Pancreas (tissue), 10 donors: ENCODE data around the gene ZNF425. TPM values are rescaled to one million over a fixed set of nuclear protein-coding genes. Genes with fewer than 3 reads are reported as not detected.
"Not testable (repeated sequence)": the region's sequence is repeated elsewhere in the genome, so short reads cannot be mapped to it uniquely, and the experiment has no call there.

Experiments
- ATAC-seq, 4 donors: fragments of 200-7000 bp; cut with Tn5 transposase; one replicate each; pipeline versions ENCODE4 v1.8.0 to v1.9.1; 2020; ENCODE audit warnings: mild to moderate bottlenecking in 4 of 4, moderate library complexity in 4 of 4
- DNase-seq, 6 donors: peaks; one replicate each; pipeline ENCODE4 v3.0.0-alpha.2; 2020
- FAIRE-seq: peaks from 2 replicates; lab custom pipeline; 2012; peaks lifted over from hg19 to GRCh38; lab: Jason Lieb, UNC
- H3K27ac ChIP-seq, 4 donors: fragments of 200-600 bp; sonication (generic); 1 replicate in 3 of 4; 2 replicates in 1 of 4; pipeline versions ENCODE4 v1.5.0 to v1.8.0; 2020
- H3K27me3 ChIP-seq, 4 donors: fragments of 200-600 bp; one replicate each; pipeline ENCODE4 v1.8.0; 2021
- H3K36me3 ChIP-seq, 3 donors: fragments of 200-600 bp; sonication (generic) in 1 of 3; one replicate each; pipeline versions ENCODE4 v1.5.0 to v1.8.0; 2020 to 2021
- H3K4me1 ChIP-seq, 3 donors: fragments of 200-600 bp; one replicate each; pipeline ENCODE4 v1.8.0; 2021
- H3K4me3 ChIP-seq, 4 donors: fragments of 200-600 bp; sonication (generic) in 2 of 4; one replicate each; pipeline versions ENCODE4 v1.5.0 to v1.8.0; 2020 to 2021
- H3K9me3 ChIP-seq, 4 donors: fragments of 200-600 bp; one replicate each; pipeline ENCODE4 v1.8.0; 2021
- WGBS, 2 donors: extraction: QIAGEN DNeasy Blood & Tissue Kit; methylation state at CpG; one replicate each; pipeline ENCODE4 v1.1.7; 2013; 5-methylcytosine and 5-hydroxymethylcytosine counted together
- intact Hi-C, 3 donors: fragments of 100-400 bp; cut with DNase I; formaldehyde crosslinking; loops; one replicate each; pipeline versions ENCODE4 v1.11.1 to v1.14.2; 2022
- polyA plus RNA-seq, 2 donors: library from polyadenylated mRNA; stranded (reverse); fragments of 200-250 nt; gene quantifications; one replicate each; pipeline ENCODE4 v1.2.3, GENCODE V29; 2013
- total RNA-seq, 6 donors: library from RNA; stranded (reverse); fragmentation: NEBNext Ultra II Directional in 4 of 6; extraction: Animal tissue kit (Norgen Biotek cat#: 25700) in 4 of 6; gene quantifications; one replicate each; pipeline versions ENCODE4 v1.2.1 to v1.2.4, GENCODE V29; 2021 to 2023
- TF ChIP-seq, protein P1 (sequence below), 4 donors: fragments of 200-600 bp; sonication (generic) in 3 of 4; IDR thresholded peaks; one replicate each; pipeline versions ENCODE4 v1.5.0 to v1.8.0; 2021; ENCODE audit warnings: antibody characterized with exemption in 4 of 4
- donor health status: healthy with polysubstance abuse.
- donor health status: DM: no; HTN: no; CAD: no; lungs with moderate emphysema.
- donor health status: DM: no; HTN: no; CAD: no.
- donor health status: control.
- donor health status: control.
- donor health status: Bipolar disorder and iron deficiency.
- donor health status: DM: yes; HTN: yes; CAD: no.
- donor health status: DM: no; HTN: no; CAD: no.
- donor health status: DM: no; HTN: no; CAD: no.
- donor health status: DM: yes; HTN: yes; CAD: no.

The ZNF425 gene
- total and polyA plus RNA-seq, 8 donors: 0.52 to 1.5 (median 1.00) TPM

DNA sequence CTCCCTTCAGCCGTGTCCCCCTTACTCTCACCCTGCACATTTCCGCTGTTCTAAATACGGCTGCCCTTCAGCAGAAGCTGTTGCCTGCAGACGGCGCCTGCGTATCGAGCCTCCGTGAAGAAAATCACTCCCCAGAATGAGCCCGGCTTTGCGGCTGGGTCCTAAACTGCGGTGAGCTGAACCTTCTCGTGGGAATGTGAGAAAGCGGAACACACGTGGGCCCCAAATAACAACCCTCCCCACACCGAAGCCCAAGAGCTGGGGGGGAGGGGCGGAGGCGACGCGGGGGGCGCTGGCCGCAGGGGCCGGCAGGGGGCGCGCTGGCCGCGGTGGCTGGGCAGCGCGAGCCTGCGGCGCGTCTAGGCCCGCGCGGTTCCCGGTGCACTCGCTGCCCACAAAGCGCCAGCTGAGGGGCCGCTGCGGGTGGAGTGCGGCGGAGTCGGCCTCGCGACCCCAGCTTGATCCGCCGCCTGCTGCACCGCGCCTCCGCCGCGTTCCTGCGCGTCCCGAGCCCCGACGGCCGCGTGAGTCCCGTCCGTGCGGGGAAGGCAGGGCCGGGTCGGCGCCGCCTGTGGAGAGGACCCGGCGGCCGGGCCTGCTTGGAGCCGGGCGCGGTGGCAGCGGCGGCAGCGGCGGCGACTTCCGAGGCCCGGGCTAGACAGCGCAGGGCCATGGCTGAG, 21.1 kb upstream of the ZNF425 start, which contains the start of gene ZNF398:
Gene ZNF398 (plus strand): TSS at position 382 of the 680 bp plus-strand sequence. CDS start 290 bp downstream, at position 672.
- DNase-seq (peak in 5 of 6 donors; percentile 63 to 90 (median 77)), FAIRE-seq (no peak), ATAC-seq (peak; percentile 89 to 92 (median 91))
- intact Hi-C loops: no loop called here
- WGBS, 2 donors: 1% methylated on average over 47 to 79 of the region's 79 CpGs
- Histone ChIP-seq H3K27ac (peak within 1 kb of the TSS; percentile 75 to 90 (median 86)), H3K27me3 (no peaks in the 10 kb centered on the region), H3K9me3 (no peaks in the 10 kb centered on the region), H3K4me3 (peak within 1 kb of the TSS; percentile 84 to 94 (median 88)), H3K36me3 (no peaks in the 10 kb centered on the region), H3K4me1 (peaks cover 0 to 32% (median 0%) of the 10 kb centered on the region in 3 donors)
- TF ChIP-seq, protein P1, sequence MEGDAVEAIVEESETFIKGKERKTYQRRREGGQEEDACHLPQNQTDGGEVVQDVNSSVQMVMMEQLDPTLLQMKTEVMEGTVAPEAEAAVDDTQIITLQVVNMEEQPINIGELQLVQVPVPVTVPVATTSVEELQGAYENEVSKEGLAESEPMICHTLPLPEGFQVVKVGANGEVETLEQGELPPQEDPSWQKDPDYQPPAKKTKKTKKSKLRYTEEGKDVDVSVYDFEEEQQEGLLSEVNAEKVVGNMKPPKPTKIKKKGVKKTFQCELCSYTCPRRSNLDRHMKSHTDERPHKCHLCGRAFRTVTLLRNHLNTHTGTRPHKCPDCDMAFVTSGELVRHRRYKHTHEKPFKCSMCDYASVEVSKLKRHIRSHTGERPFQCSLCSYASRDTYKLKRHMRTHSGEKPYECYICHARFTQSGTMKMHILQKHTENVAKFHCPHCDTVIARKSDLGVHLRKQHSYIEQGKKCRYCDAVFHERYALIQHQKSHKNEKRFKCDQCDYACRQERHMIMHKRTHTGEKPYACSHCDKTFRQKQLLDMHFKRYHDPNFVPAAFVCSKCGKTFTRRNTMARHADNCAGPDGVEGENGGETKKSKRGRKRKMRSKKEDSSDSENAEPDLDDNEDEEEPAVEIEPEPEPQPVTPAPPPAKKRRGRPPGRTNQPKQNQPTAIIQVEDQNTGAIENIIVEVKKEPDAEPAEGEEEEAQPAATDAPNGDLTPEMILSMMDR (IDR thresholded peaks at IDR 0.05): peak; percentile 50 to 90 (median 71)

GRCh38 chr7:149145031-149145845, 19.1 kb upstream of the ZNF425 start:
- TF ChIP-seq, protein P1 (IDR thresholded peaks at IDR 0.05): no peak
- H3K4me1 ChIP-seq: peaks cover 0 to 32% (median 0%) of the 10 kb centered on the region in 3 donors
- no peak overlapping the region for H3K4me3 ChIP-seq
- FAIRE-seq (no peak), ATAC-seq (peak in 2 of 4 donors; percentile 15 to 19), DNase-seq (no peak)
- peak overlapping the region in 2 of 4 donors; percentile 50 to 56 for H3K27ac ChIP-seq
- no peaks in the 10 kb centered on the region for H3K27me3 ChIP-seq
- 70 to 76% methylated on average over 8 of the region's 8 CpGs for WGBS, 2 donors
- H3K9me3 ChIP-seq: no peaks in the 10 kb centered on the region
- intact Hi-C loops: no loop called here
- H3K36me3 ChIP-seq: no peaks in the 10 kb centered on the region

DNA sequence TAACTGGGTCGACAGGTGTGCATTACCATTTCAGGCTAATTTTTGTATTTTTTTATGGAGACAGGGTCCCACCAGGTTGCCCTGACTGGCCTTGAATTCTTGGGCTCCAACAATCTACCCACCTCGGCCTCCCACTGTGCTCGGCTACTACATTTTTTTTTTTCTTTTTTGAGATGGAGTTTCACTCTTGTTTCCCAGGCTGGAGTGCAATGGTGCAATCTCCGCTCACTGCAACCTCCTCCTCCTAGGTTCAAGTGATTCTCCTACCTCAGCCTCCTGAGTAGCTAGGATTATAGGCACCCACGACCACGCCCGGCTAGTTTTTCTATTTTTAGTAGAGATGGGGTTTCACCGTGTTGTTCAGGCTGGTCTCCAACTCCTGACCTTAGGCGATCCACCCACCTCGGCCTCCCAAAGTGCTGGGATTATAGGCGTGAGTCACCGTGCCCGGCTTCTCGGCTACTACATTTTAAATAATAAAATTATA, 18.4 kb upstream of the ZNF425 start:
- H3K36me3 ChIP-seq, intact Hi-C loops, H3K27me3 ChIP-seq, FAIRE-seq, ATAC-seq, DNase-seq, H3K9me3 ChIP-seq, H3K4me3 ChIP-seq: not testable (repeated sequence)
- H3K4me1 ChIP-seq: peaks cover 0 to 27% (median 0%) of the 10 kb centered on the region in 3 donors
- 76 to 81% methylated on average over 14 of the region's 14 CpGs for WGBS, 2 donors
- peak overlapping the region in 2 of 4 donors; percentile 50 to 56 for H3K27ac ChIP-seq

DNA sequence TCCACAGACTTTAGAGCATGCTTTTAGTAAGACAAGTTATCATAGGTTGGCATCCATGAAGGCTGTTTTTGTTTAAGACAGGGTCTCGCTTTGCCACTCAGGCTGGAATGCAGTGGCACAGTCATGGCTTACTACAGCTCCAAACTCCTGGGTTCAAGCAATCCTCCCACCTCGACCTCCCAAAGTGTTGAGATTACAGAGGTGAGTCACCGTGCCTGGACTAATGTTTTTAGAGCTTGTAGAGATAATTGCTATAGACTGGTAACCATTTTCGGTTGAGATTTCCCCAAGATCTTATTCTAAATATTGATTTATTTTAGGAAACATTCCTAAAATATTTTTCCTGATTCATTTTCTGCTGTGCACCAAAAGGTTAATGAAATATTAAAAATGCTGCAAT, 15.8 kb upstream of the ZNF425 start:
- no peak for FAIRE-seq
- 82 to 94% methylated on average over 4 of the region's 4 CpGs for WGBS, 2 donors

DNA sequence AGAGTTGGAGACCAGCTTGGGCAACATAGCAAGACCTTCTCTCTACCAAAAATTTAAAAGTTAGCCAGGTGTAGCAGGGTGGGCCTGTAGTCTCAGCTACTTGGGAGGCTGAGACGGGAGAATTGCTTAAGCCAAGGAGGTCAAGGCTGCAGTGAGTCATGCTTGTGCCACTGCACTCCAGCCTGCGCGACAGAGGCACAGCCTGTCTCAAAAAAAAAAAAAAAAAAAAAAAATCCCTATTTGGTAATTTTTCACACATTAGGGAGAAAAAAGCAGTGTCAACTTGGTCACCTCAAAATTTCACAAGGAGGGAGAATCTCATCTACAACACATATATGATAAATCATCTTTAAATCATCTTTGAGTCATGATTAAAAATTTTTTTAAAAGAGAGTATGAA, 14.7 kb upstream of the ZNF425 start:
- Histone ChIP-seq H3K4me3 (no peak overlapping the region), H3K27ac (no peak overlapping the region), H3K9me3 (no peaks in the 10 kb centered on the region), H3K27me3 (no peaks in the 10 kb centered on the region), H3K36me3 (no peaks in the 10 kb centered on the region), H3K4me1 (peaks cover 0 to 12% (median 0%) of the 10 kb centered on the region in 3 donors)
- DNase-seq (no peak), FAIRE-seq (no peak), ATAC-seq (no peak)
- 61 to 68% methylated on average over 3 of the region's 3 CpGs for WGBS, 2 donors
- intact Hi-C loops: no loop called here
- TF ChIP-seq, protein P1 (IDR thresholded peaks at IDR 0.05): no peak

More for the DNA sequence above, 15.8 kb upstream of the ZNF425 start:
- no peak for DNase-seq
- H3K4me3 ChIP-seq: no peak overlapping the region
- no peaks in the 10 kb centered on the region for H3K27me3 ChIP-seq
- no peak for ATAC-seq
- no peak overlapping the region for H3K27ac ChIP-seq
- H3K36me3 ChIP-seq: no peaks in the 10 kb centered on the region
- no peaks in the 10 kb centered on the region for H3K9me3 ChIP-seq
- intact Hi-C loops: no loop called here
- TF ChIP-seq, protein P1 (IDR thresholded peaks at IDR 0.05): no peak
- H3K4me1 ChIP-seq: peaks cover 0 to 16% (median 0%) of the 10 kb centered on the region in 3 donors
